GM12873 (cell line): ENCODE results near the gene STOML3.

ENCODE experiments used
- CTCF ChIP-seq: IDR thresholded peaks from 2 replicates; pipeline ENCODE4 v1.5.1; 2012; ENCODE audit warnings: low read depth, mild to moderate bottlenecking, moderate library complexity, low read length, control low read depth; ENCODE audit not compliant: insufficient read depth; ENCODE audit errors: missing control alignments

Gene STOML3

GRCh38 chr13:39020853-39021462 is 30.3 kb upstream of the STOML3 start:
- no peak for TF ChIP-seq CTCF

- TF ChIP-seq CTCF, result peak; percentile 67
Observed at GRCh38 chr13:39016787-39017186, 26.2 kb upstream of the STOML3 start.

GRCh38 chr13:39016087-39016486 is 25.5 kb upstream of the STOML3 start:
- TF ChIP-seq CTCF, result no peak

- no peak for TF ChIP-seq CTCF
Observed at GRCh38 chr13:39013462-39013861, 22.8 kb upstream of the STOML3 start.

GRCh38 chr13:39012608-39013007 is 22.0 kb upstream of the STOML3 start:
- TF ChIP-seq CTCF, result no peak

- TF ChIP-seq CTCF, result no peak
Observed at GRCh38 chr13:38998739-38999138, 8.1 kb upstream of the STOML3 start.

GRCh38 chr13:38993381-38993780 is 2.8 kb upstream of the STOML3 start:
- TF ChIP-seq CTCF, result no peak
